GM12872 (cell line): ENCODE results near the gene CBX8.

Source experiments
- TF ChIP-seq, protein P1 (sequence below): IDR thresholded peaks from 3 replicates; pipeline ENCODE4 v1.5.1; 2011; ENCODE audit warnings: low read depth, mild to moderate bottlenecking, low read length, moderate library complexity; ENCODE audit not compliant: insufficient read depth

Gene CBX8

DNA sequence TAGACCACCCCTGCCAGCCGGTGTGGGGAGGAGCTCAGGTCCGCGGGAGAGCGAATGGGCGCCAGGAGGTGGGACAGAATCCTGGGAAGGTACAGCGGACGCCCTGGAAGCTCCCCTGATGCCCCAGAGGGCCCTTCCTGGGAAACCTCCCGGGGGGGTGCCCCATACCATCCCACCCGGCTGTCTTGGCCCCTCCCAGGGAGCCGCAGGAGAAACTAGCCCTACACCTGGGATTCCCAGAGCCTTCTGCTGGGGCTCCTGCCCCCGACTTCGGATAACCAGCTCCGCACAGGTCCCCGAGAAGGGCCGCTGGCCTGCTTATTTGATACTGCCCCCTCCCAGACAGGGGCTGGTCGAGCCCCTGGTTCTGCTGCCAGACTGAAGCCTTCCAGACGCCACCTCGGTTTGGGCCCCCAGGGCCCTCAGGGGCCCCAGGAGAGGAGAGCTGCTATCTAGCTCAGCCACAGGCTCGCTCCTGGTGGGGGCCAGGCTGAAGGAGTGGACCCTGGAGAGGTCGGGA is 45.3 kb upstream of the CBX8 start:
- TF ChIP-seq, protein P1, sequence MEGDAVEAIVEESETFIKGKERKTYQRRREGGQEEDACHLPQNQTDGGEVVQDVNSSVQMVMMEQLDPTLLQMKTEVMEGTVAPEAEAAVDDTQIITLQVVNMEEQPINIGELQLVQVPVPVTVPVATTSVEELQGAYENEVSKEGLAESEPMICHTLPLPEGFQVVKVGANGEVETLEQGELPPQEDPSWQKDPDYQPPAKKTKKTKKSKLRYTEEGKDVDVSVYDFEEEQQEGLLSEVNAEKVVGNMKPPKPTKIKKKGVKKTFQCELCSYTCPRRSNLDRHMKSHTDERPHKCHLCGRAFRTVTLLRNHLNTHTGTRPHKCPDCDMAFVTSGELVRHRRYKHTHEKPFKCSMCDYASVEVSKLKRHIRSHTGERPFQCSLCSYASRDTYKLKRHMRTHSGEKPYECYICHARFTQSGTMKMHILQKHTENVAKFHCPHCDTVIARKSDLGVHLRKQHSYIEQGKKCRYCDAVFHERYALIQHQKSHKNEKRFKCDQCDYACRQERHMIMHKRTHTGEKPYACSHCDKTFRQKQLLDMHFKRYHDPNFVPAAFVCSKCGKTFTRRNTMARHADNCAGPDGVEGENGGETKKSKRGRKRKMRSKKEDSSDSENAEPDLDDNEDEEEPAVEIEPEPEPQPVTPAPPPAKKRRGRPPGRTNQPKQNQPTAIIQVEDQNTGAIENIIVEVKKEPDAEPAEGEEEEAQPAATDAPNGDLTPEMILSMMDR = no peak

DNA sequence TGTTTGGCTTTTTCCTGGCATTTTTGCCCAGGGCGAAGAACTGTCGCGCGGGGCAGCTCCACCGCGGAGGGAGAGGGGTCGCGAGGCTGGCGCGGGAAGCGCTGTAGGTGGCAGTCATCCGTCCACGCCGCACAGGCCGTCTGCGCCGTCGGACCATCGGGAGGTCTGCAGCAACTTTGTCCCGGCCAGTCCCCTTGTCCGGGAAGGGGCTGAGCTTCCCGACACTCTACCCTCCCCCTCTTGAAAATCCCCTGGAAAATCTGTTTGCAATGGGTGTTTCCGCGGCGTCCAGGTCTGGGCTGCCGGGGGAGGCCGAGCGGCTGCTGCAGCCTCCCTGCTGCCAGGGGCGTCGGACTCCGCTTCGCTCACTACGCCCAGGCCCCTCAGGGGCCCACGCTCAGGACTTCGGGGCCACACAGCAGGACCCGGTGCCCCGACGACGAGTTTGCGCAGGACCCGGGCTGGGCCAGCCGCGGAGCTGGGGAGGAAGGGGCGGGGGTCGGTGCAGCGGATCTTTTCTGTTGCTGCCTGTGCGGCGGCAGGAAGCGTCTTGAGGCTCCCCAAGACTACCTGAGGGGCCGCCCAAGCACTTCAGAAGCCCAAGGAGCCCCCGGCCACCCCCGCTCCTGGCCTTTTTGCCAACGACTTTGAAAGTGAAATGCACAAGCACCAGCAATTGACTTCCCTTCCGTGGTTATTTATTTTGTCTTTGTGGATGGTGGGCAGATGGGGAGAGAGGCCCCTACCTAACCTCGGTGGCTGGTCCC is 44.7 kb upstream of the CBX8 start:
- TF ChIP-seq, protein P1 = no peak

DNA sequence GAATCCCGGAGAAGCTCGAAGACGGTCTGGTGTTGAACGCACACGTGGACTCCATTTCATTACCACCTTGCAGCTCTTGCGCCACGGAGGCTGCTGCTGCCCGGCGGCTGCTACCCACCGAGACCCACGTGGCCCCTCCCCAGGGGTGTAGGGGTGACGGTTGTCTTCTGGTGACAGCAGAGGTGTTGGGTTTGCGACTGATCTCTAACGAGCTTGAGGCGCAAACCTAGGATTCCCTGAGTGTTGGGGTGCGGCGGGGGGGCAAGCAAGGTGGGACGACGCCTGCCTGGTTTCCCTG is 44.1 kb upstream of the CBX8 start:
- TF ChIP-seq, protein P1 = no peak

DNA sequence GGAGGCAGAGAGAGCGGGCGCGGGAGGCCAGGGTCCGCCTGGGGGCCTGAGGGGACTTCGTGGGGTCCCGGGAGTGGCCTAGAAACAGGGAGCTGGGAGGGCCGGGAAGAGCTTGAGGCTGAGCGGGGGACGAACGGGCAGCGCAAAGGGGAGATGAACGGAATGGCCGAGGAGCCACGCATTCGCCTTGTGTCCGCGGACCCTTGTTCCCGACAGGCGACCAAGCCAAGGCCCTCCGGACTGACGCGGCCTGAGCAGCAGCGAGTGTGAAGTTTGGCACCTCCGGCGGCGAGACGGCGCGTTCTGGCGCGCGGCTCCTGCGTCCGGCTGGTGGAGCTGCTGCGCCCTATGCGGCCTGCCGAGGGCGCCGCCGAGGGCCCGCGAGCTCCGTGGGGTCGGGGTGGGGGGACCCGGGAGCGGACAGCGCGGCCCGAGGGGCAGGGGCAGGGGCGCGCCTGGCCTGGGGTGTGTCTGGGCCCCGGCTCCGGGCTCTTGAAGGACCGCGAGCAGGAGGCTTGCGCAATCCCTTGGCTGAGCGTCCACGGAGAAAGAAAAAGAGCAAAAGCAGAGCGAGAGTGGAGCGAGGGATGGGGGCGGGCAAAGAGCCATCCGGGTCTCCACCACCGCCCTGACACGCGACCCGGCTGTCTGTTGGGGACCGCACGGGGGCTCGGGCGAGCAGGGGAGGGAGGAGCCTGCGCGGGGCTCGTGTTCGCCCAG is 43.6 kb upstream of the CBX8 start:
- TF ChIP-seq, protein P1 = no peak

DNA sequence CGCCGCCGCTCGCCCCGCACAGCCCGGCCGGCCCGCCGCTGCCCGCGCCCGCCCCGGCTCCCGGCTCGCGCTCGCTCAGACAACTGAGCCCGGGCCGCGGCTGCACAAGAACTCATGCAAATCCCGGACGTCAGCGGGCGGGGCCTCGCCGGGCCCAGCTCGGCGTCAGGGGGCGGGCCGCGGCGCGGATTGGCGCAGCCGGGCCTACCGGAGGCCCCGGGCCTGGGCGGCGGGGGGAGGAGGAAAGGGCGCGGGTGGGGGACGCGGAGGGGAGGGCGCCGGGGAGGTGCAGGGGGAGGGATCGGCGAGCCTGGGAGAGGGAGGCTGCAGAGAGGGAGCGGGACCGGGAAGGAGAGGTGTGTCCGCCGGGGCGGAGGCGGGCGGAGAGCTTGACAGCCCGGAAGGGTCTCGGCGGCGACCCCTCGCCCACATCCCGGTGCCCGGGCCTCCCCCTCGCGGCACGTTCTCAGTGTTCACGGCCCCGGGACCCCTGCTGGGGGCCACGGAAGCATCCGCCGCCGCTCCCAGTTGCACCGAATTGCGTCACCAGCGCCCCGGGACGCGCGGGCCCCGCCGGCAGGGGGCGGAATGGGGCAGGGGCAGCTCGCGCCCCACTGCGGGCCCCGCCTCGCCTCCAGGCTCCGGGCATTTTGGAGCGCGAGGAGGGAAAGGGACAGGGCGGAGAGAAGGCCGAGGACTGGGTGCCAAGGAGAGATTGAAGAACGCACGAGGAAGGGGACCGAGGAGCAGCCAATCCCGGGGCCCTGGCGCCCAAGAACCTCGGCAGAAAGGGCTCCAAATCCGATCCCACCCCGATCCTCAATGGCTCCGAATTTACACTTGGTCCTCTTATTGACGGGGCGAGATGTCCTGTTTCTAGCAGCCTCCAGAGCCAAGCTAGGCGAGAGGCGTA is 42.7 kb upstream of the CBX8 start, which contains the start of gene CBX4:
TSS of gene CBX4 (minus strand) at position 85 of the 913 bp plus-strand sequence. CDS start 189 bp downstream, outside the sequence.
- TF ChIP-seq, protein P1 = peak; percentile 66

DNA sequence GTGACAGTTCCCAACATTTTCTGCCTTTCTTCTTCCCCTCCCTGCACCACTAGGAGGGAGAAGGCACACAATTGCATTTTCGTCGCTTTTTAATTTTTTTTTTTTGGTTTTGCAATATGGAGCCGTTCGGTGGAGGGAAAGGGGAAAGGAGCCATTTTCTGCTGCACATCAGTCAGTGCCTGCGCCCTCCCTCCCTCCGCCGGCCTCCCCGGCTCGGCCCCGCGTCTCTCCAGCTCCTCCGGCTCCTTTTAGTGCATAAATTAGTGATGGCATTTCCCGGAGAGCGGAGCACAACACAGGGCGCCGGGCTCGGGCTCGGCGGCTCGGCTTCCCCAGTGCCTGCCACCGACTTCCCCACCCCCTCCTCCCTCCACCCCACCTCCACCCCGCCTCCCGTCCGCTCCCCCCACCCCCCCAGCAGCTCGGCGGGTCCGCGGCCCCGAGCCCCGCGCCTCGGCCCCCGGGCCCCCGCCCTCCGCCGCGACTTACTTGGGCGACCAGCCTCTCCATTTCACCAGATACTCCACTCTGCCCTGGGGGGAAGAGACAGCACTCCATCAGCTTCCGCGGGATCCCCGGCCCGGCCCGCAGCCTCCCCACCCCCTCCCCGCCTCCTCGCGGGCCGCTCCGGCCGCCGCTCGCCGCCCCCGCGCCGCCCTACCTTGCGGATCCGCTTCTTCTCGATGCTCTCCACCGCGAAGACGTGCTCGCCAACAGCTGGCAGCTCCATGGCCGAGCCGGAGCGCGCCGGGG is 41.8 kb upstream of the CBX8 start:
- TF ChIP-seq, protein P1 = no peak
